ENCODE measurements around the gene AKIRIN1.
"Not testable (repeated sequence)": the region's sequence is repeated elsewhere in the genome, so short reads cannot be mapped to it uniquely, and the experiment has no call there.

The AKIRIN1 gene

GRCh38 chr1:39016604-39017171 is 25.6 kb downstream of the AKIRIN1 start:
- no peak overlapping the region for H3K4me3 ChIP-seq (ENCODE audit: low read depth, low read length)
- DNase-seq (ENCODE audit: low read depth) = no peak
- TF ChIP-seq CTCF (conservative IDR thresholded peaks at IDR 0.05; ENCODE audit: low read depth, low read length) = no peak

GRCh38 chr1:39017266-39017665 is 26.2 kb downstream of the AKIRIN1 start:
- H3K4me3 ChIP-seq (ENCODE audit: low read depth, low read length) = no peak overlapping the region
- no peak for TF ChIP-seq CTCF (conservative IDR thresholded peaks at IDR 0.05; ENCODE audit: low read depth, low read length)
- DNase-seq (ENCODE audit: low read depth) = no peak

- H3K4me3 ChIP-seq (ENCODE audit: low read depth, low read length); DNase-seq (ENCODE audit: low read depth): not testable (repeated sequence)
Observed at GRCh38 chr1:39020494-39020893, 29.4 kb downstream of the AKIRIN1 start.

- TF ChIP-seq CTCF (conservative IDR thresholded peaks at IDR 0.05; ENCODE audit: low read depth, low read length) = no peak
- no peak overlapping the region for H3K4me3 ChIP-seq (ENCODE audit: low read depth, low read length)
- DNase-seq (ENCODE audit: low read depth) = no peak
Observed at GRCh38 chr1:39021426-39021825, 30.4 kb downstream of the AKIRIN1 start.

- TF ChIP-seq CTCF (conservative IDR thresholded peaks at IDR 0.05; ENCODE audit: low read depth, low read length) = no peak
- DNase-seq (ENCODE audit: low read depth) = no peak
- H3K4me3 ChIP-seq (ENCODE audit: low read depth, low read length) = no peak overlapping the region
Observed at GRCh38 chr1:39023140-39023539, 32.1 kb downstream of the AKIRIN1 start.

GRCh38 chr1:39026051-39026865 is 35.2 kb downstream of the AKIRIN1 start, which contains the start of gene NDUFS5:
TSS of gene NDUFS5 (plus strand) at chr1:39026350. CDS start at chr1:39028725, 2,375 bp downstream.
- DNase-seq (ENCODE audit: low read depth) = peak; percentile 96
- peak within 1 kb of the TSS; percentile 84 for H3K4me3 ChIP-seq (ENCODE audit: low read depth, low read length)
- TF ChIP-seq CTCF (conservative IDR thresholded peaks at IDR 0.05; ENCODE audit: low read depth, low read length) = no peak

- no peak for DNase-seq (ENCODE audit: low read depth)
- no peak for TF ChIP-seq CTCF (conservative IDR thresholded peaks at IDR 0.05; ENCODE audit: low read depth, low read length)
- H3K4me3 ChIP-seq (ENCODE audit: low read depth, low read length) = peak overlapping the region; percentile 84
Observed at GRCh38 chr1:39026866-39027507, 35.9 kb downstream of the AKIRIN1 start.
